Posterior cingulate gyrus (tissue), 11 donors: ENCODE results near the gene NLRP3.
"Not testable (repeated sequence)": the region's sequence is repeated elsewhere in the genome, so short reads cannot be mapped to it uniquely, and the experiment has no call there.

Source experiments
- DNase-seq, 10 donors: peaks; one replicate each; pipeline versions ENCODE4 v3.0.0 to v3.0.0-alpha.2; 2020 to 2021; ENCODE audit warnings: mixed read lengths in 3 of 10
- intact Hi-C: fragments of 100-400 bp; cut with DNase I; formaldehyde crosslinking; loops from one replicate; pipeline ENCODE4 v1.15.1; 2023

NLRP3 gene

GRCh38 chr1:247387565-247387964, 28.4 kb upstream of the NLRP3 start:
- intact Hi-C loops: loop anchor here (5.0 to 10.0 kb wide), 2 partner anchors 57 to 100 kb away; no protein-coding TSS in a partner anchor
- no peak for DNase-seq

- peak; percentile 44 to 95 (median 80) for DNase-seq
- intact Hi-C loops: no loop called here
Measured at GRCh38 chr1:247390116-247390791, 25.7 kb upstream of the NLRP3 start.

- no peak for DNase-seq
- intact Hi-C loops: no loop called here
Measured at GRCh38 chr1:247390996-247391395, 25.0 kb upstream of the NLRP3 start.

DNA sequence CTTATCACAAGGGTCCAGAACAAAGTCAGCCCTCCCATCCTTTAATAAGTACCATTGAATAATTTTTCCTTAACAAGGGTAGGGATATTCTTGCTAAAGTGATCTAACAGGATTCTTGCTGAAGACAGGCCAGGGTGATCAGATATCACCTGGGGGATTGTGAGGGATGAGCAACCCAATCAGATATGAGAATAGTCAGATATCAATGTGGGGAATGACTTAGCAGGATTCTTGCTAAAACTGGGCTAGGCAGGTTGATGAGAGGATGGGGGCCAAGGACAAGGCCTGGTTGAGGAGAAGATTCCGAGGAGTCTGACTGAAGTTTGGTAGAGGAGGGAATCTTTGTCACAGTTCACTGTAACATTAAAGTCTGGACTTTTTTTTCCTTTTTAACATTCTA, 23.9 kb upstream of the NLRP3 start:
- intact Hi-C loops: no loop called here
- no peak for DNase-seq

DNA sequence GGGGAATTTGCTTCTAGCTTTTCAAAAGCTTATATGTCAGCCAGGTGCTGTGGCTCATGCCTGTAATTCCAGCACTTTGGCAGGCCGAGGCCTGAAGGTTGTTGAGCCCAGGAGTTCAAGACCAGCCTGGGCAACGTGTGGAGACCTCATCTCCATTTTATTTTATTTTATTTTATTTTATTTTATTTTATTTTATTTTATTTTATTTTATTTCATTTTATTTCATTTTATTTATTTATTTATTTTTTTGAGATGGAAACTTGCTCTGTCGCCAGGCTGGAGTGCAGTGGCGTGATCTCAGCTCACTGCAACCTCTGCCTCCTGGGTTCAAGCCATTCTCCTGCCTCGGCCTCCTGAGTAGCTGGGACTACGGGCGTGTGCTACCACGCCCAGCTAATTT, 20.9 kb upstream of the NLRP3 start:
- intact Hi-C loops, DNase-seq: not testable (repeated sequence)

DNA sequence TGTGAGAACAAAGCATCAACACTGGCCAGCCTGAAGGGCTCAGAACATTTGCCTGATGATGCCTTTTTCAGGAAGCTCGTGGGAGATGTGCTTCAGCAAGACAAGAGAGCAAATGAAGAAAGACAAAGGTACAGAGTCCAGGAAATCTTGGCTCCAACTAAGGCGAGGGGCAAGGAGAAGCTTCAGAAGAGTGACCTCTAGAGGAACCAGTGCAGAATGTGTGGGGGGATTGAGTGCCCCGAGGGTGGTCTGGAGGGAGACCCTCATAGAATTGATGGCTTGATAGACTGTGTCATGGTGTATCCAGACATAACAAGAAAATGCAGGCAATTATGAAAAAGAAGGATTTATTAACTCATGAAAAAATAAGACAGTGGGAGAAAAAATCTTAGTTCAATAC, 15.3 kb upstream of the NLRP3 start:
- DNase-seq: no peak
- intact Hi-C loops: no loop called here

GRCh38 chr1:247401310-247402119, 14.5 kb upstream of the NLRP3 start:
- no peak for DNase-seq
- intact Hi-C loops: no loop called here

DNA sequence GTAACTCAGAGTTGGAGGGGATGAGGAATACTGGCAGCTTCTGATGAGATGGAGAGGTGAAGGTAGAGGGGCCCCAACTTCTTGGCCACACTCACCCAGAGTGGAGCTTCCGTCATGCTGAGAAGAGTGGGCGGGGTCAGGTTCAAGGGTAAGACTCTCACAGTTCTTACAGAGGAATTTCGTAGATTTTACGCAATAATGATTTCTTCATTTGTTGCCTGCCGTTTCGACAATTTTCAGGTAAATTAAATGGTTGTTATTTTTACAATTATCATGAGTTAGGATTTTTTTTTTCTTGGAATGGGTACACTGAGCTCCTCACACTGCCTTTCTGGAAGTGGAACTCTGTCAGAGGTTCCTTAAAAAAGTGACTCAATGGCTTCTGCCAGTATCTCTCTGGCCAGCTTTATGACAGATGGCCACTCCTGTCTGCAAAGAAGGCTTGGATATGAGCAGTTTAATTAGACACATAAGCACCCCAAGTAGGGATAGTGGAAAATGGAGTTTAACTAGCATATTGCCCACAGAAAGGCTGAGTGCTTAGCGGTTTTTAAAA, 13.8 kb upstream of the NLRP3 start:
- DNase-seq: no peak
- intact Hi-C loops: no loop called here

GRCh38 chr1:247406014-247406656, 9.8 kb upstream of the NLRP3 start:
- no peak for DNase-seq
- intact Hi-C loops: no loop called here

- intact Hi-C loops: no loop called here
- DNase-seq: no peak
Measured at GRCh38 chr1:247407180-247407616, 8.8 kb upstream of the NLRP3 start.

- DNase-seq: no peak
- intact Hi-C loops: no loop called here
Measured at GRCh38 chr1:247408100-247408499, 7.9 kb upstream of the NLRP3 start.

DNA sequence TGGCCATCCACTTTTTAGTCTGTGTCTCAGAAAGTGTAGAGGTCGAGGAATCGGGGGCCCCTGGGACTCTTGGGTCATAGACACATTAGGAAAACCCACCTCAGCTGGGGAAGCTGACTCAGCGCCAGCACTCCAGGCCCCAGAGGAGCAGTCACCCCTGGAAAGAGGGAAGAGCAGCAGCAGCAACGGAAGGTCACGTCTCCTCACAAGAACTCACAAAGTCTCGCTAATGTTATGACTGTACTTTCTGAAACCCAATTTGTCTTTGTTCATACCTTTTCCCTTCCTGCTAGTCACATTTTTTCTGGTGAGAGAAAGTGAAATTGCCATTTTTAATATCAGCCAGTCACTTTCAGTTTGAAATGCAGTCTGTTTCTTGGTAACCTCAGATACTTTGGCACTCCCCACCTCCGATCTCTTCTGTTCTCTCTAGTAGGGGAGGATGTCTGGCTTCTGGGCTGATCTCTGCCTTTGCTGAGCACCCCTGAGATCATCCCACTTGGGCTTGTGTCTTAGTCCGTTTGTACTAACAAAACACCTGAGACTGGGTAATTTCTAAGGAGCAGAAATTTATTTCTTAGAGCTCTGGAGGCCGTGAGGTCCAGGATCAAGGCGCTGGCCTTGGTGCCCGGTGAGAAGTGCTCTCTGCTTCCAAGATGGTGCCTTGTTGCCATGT, 6.0 kb upstream of the NLRP3 start:
- DNase-seq: peak in 2 of 10 donors; percentile 54 to 73
- intact Hi-C loops: no loop called here

DNA sequence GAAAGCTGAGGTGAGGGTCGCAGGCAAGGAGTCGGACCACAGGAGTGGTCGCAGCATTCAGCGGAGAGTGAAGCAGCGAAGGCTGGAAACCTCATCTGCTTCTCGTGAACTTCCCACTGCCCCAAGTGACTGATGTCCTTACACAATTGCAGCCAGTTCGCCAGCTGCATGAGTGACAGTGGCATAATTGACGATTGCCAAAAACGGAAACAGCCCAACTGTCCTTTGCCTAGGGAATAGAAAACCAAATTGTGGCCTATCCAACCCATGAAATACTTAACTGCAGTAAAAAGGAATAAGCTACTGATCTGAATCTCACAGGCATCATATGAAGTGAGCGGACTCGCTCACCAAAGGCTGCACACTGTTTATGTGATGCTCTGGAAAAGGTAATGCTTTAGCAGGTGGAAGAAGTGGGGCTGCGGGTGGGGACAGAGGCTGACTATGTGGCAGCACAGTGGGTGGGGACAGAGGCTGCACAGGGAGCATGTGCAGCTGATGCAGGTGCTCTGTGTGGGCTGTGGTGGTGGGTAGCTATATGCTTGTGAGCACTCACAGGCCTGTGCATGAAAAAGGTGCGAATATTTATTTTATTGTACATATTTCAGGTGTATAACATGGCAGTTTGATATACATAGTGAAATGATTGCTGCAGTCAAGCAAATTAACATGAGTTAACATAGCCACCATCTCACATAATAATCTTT, 4.2 kb upstream of the NLRP3 start:
- DNase-seq: peak in 1 of 10 donors; percentile 22
- intact Hi-C loops: no loop called here

GRCh38 chr1:247417831-247418230, 1.9 kb downstream of the NLRP3 start:
- intact Hi-C loops: no loop called here
- DNase-seq: no peak

- DNase-seq: peak in 1 of 10 donors; percentile 64
- intact Hi-C loops: no loop called here
Measured at GRCh38 chr1:247419336-247419735, 3.4 kb downstream of the NLRP3 start.

DNA sequence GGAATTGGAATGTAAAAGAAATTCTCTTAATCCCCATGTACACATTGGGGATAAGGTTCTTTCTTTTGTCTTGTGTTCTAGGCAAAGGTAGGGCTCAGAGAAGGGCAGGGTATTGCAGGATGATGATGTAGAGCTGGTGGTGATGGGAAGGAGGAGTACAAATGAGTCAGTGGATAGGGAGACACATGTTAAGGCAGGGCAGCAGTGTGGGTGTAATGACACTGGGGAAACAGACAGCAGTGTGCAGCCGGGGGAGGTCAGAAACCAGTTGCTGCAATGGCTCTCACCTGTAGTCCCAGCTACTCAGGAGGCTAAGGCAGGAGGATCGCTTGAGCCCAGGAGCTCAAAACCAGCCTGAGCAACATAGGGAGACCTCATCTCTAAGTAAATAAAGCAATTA, 5.1 kb downstream of the NLRP3 start:
- no peak for DNase-seq
- intact Hi-C loops: no loop called here

GRCh38 chr1:247429496-247429895, 13.5 kb downstream of the NLRP3 start:
- DNase-seq: no peak
- intact Hi-C loops: no loop called here

- DNase-seq: no peak
- intact Hi-C loops: no loop called here
Measured at GRCh38 chr1:247430434-247430833, 14.5 kb downstream of the NLRP3 start.

- intact Hi-C loops: no loop called here
- DNase-seq: no peak
Measured at GRCh38 chr1:247431643-247432042, 15.7 kb downstream of the NLRP3 start.

DNA sequence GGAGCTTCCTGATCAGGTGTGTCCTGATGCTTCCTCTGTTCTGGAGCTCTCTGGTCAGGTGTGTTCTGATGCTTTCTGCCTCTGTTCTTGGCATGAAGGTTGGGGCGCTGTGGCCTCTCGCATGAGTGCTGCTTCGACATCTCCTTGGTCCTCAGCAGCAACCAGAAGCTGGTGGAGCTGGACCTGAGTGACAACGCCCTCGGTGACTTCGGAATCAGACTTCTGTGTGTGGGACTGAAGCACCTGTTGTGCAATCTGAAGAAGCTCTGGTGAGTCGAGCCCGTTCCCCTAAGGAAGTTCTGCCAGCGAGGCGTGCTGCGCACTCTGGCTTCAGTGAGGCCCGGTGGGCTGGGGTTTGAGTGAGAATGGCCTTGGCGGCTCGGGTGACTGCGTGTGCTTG, 18.0 kb downstream of the NLRP3 start:
- peak in 1 of 10 donors; percentile 75 for DNase-seq
- intact Hi-C loops: no loop called here
